Adrenal gland (tissue), 5 donors: ENCODE data around the gene AACS.

ENCODE experiments used
- CTCF ChIP-seq, 6 experiments: fragments of 450-650 bp in 4 of 6; fragments of 200-600 bp in 2 of 6; sonication (generic) in 1 of 6; IDR thresholded peaks; 1 replicate in 5 of 6; 2 replicates in 1 of 6; pipeline versions ENCODE4 v1.5.1 to v1.8.0; 2016 to 2021; ENCODE audit warnings: antibody characterized with exemption in 6 of 6, mild to moderate bottlenecking in 2 of 6, moderate library complexity in 1 of 6
- POLR2A ChIP-seq, 2 donors: fragments of 450-650 bp; IDR thresholded peaks; one replicate each; pipeline ENCODE4 v1.6.1; 2017; ENCODE audit warnings: antibody characterized with exemption in 2 of 2, mild to moderate bottlenecking in 2 of 2, moderate library complexity in 1 of 2
- donor health status: DM: no; HTN: no; CAD: no.

GRCh38 chr12:125137766-125138344 is 72.6 kb downstream of the AACS start:
- TF ChIP-seq CTCF (IDR thresholded peaks at IDR 0.05), result no peak
- TF ChIP-seq POLR2A (IDR thresholded peaks at IDR 0.05), result no peak
